B cell (primary cell): ENCODE data around the gene SMPD3. TPM values are rescaled to one million over a fixed set of nuclear protein-coding genes. Genes with fewer than 3 reads are reported as not detected.

Experiments used
- ATAC-seq: fragments of 200-7000 bp; cut with Tn5 transposase; one replicate; pipeline ENCODE4 v1.10.0; 2021; ENCODE audit warnings: low read depth, mild to moderate bottlenecking, moderate number of reproducible peaks, moderate library complexity
- CTCF ChIA-PET: fragments of 350-600 bp; sonication (Branson Sonifier 250); formaldehyde crosslinking; loops from one replicate; lab custom pipeline; 2021; ENCODE audit warnings: antibody characterized with exemption, inconsistent platforms; lab: Charles Lee
- POLR2A ChIA-PET: fragments of 350-600 bp; sonication (Branson Sonifier 250); formaldehyde crosslinking; loops from one replicate; lab custom pipeline; 2021; ENCODE audit warnings: antibody characterized with exemption; lab: Charles Lee
- DNase-seq: peaks from one replicate; pipeline ENCODE4 v3.0.0; 2013
- H2AFZ ChIP-seq: 2 replicates; pipeline ENCODE4 v1.6.1; 2012; ENCODE audit warnings: mild to moderate bottlenecking, low read depth, low read length; ENCODE audit not compliant: insufficient read depth, poor library complexity, severe bottlenecking
- H3K27ac ChIP-seq, 2 donors: 1 replicate in 1 of 2; 2 replicates in 1 of 2; pipeline ENCODE4 v1.5.1; 2012 to 2013; ENCODE audit warnings: low read length in 2 of 2, mild to moderate bottlenecking in 2 of 2, moderate library complexity in 1 of 2
- H3K27me3 ChIP-seq, 4 experiments: fragments of 200-600 bp in 1 of 4; sonication (generic) in 1 of 4; replicated peaks in 1 of 4; 1 replicate in 2 of 4; 2 replicates in 2 of 4; pipeline versions ENCODE4 v1.6.1 to v1.7.0; 2013 to 2016; ENCODE audit warnings: low read length in 3 of 4, mild to moderate bottlenecking in 2 of 4, mixed read lengths in 1 of 4, moderate library complexity in 1 of 4; ENCODE audit not compliant: insufficient read depth in 4 of 4, control insufficient read depth in 3 of 4; ENCODE audit errors: control extremely low read depth in 1 of 4
- H3K36me3 ChIP-seq, 2 experiments: replicated peaks in 1 of 2; 1 replicate in 1 of 2; 2 replicates in 1 of 2; pipeline versions ENCODE4 v1.6.1 to v1.7.1; 2013; ENCODE audit warnings: low read length in 1 of 2; ENCODE audit not compliant: insufficient read depth in 2 of 2, control insufficient read depth in 1 of 2; ENCODE audit errors: control extremely low read depth in 1 of 2, extremely low read depth in 1 of 2
- H3K4me1 ChIP-seq, 2 donors: fragments of 200-600 bp in 1 of 2; sonication (generic) in 1 of 2; 1 replicate in 1 of 2; 2 replicates in 1 of 2; pipeline versions ENCODE4 v1.5.1 to v1.6.1; 2013 to 2017; ENCODE audit warnings: low read length in 2 of 2; ENCODE audit not compliant: control insufficient read depth in 2 of 2, insufficient read depth in 2 of 2
- H3K4me2 ChIP-seq: replicated peaks from 2 replicates; pipeline ENCODE3; 2012; ENCODE audit warnings: mild to moderate bottlenecking, low read depth, low read length; ENCODE audit not compliant: poor library complexity, severe bottlenecking
- H3K4me3 ChIP-seq, 5 experiments: fragments of 200-600 bp in 1 of 5; sonication (generic) in 1 of 5; 1 replicate in 3 of 5; 2 replicates in 2 of 5; pipeline versions ENCODE4 v1.5.1 to v1.7.0; 2011 to 2016; ENCODE audit warnings: low read length in 4 of 5, mild to moderate bottlenecking in 4 of 5, low read depth in 2 of 5, control low read depth in 1 of 5, moderate library complexity in 1 of 5; ENCODE audit not compliant: insufficient read depth in 1 of 5; ENCODE audit errors: control extremely low read depth in 1 of 5, extremely low read depth in 1 of 5
- H3K79me2 ChIP-seq: fragments of 200-600 bp; sonication (generic); one replicate; pipeline ENCODE4 v1.6.0; 2016; ENCODE audit warnings: low read length; ENCODE audit not compliant: control insufficient read depth, insufficient read depth
- H3K9ac ChIP-seq: fragments of 200-600 bp; sonication (generic); 2 replicates; pipeline ENCODE4 v1.6.1; 2017; ENCODE audit warnings: mild to moderate bottlenecking, low read length, moderate library complexity
- H3K9me3 ChIP-seq, 3 donors: one replicate each; pipeline versions ENCODE4 v1.6.1 to v1.7.1; 2013; ENCODE audit warnings: low read length in 2 of 3; ENCODE audit not compliant: control insufficient read depth in 2 of 3, insufficient read depth in 1 of 3; ENCODE audit errors: control extremely low read depth in 1 of 3
- H4K20me1 ChIP-seq: 2 replicates; pipeline ENCODE4 v1.6.0; 2012; ENCODE audit warnings: mild to moderate bottlenecking, low read length; ENCODE audit not compliant: insufficient read depth, control insufficient read depth, poor library complexity, severe bottlenecking
- H3K27ac Mint-ChIP-seq: one replicate; pipeline ENCODE4 v1.8.0; 2021; ENCODE audit warnings: mixed read lengths
- H3K27me3 Mint-ChIP-seq: one replicate; pipeline ENCODE4 v1.8.0; 2021; ENCODE audit warnings: mixed read lengths
- H3K4me1 Mint-ChIP-seq: one replicate; pipeline ENCODE4 v1.8.0; 2021; ENCODE audit warnings: mixed read lengths
- H3K4me3 Mint-ChIP-seq: one replicate; pipeline ENCODE4 v1.8.0; 2021; ENCODE audit warnings: mixed read lengths
- H3K9me3 Mint-ChIP-seq: one replicate; pipeline ENCODE4 v1.8.0; 2022; ENCODE audit warnings: mixed read lengths; ENCODE audit not compliant: insufficient read depth
- CTCF ChIP-seq: fragments of 200-600 bp; IDR thresholded peaks from one replicate; pipeline ENCODE4 v1.8.0; 2022; ENCODE audit warnings: antibody characterized with exemption, mild to moderate bottlenecking
- EZH2 ChIP-seq: IDR thresholded peaks from 2 replicates; pipeline ENCODE4 v1.6.1; 2012; ENCODE audit warnings: borderline replicate concordance, low read depth, mild to moderate bottlenecking, moderate library complexity, low read length; ENCODE audit not compliant: insufficient read depth, poor library complexity, severe bottlenecking
- WGBS: methylation state at CpG from one replicate; pipeline ENCODE4 v1.1.5; 2013; ENCODE audit warnings: missing lambda C conversion rate; ENCODE audit not compliant: insufficient coverage; 5-methylcytosine and 5-hydroxymethylcytosine counted together
- intact Hi-C: fragments of 100-400 bp; cut with micrococcal nuclease; formaldehyde crosslinking; loops from one replicate; pipeline ENCODE4 v1.10.0; 2022
- polyA plus RNA-seq: library from polyadenylated mRNA; depleted of rRNA; stranded (reverse); fragments of >200 nt; gene quantifications from 2 replicates; pipeline ENCODE4 v1.2.3, GENCODE V29; 2012
- total RNA-seq, 2 donors: library from RNA; stranded (reverse); fragments of 120-200 nt in 1 of 2; gene quantifications; 1 replicate in 1 of 2; 2 replicates in 1 of 2; pipeline versions ENCODE4 v1.2.3 to v1.2.4, GENCODE V29; 2013 to 2022

The SMPD3 gene
- total and polyA plus RNA-seq, 2 donors (not counting 1 experiment from before 2014, with no cell fraction given) = 1.2 to 2.8 TPM

GRCh38 chr16:68360956-68361355 lies 87.4 kb downstream of the SMPD3 start:
- Histone ChIP-seq H3K9me3 (peaks cover 0 to 3% (median 0%) of the 10 kb centered on the region in 3 donors), H3K9ac (no peak overlapping the region), H3K4me3 (no peak overlapping the region), H3K79me2 (no peaks in the 10 kb centered on the region), H2AFZ (no peak overlapping the region), H3K27ac (no peak overlapping the region), H3K4me2 (no peak overlapping the region), H3K36me3 (peaks cover 0 to 21% of the 10 kb centered on the region in 2 experiments), H3K4me1 (peaks cover 20 to 26% of the 10 kb centered on the region in 2 donors), H3K27me3 (no peaks in the 10 kb centered on the region), H4K20me1 (no peaks in the 10 kb centered on the region)
- DNase-seq (no peak), ATAC-seq (no peak)
- no peaks in the 10 kb centered on the region for H3K27me3 Mint-ChIP-seq
- peaks cover 24% of the 10 kb centered on the region for H3K4me1 Mint-ChIP-seq
- H3K4me3 Mint-ChIP-seq = no peak overlapping the region
- TF ChIP-seq CTCF (no peak), EZH2 (no peak)
- H3K27ac Mint-ChIP-seq = no peak overlapping the region
- no peaks in the 10 kb centered on the region for H3K9me3 Mint-ChIP-seq
- WGBS = 90% methylated on average over 14 of the region's 14 CpGs
- intact Hi-C loops = no loop called here
- POLR2A ChIA-PET = no interaction called here
- CTCF ChIA-PET = interaction anchor here (1.4 kb wide), 1 partner anchor 150 kb away, joined by 4 read pairs; no protein-coding TSS in a partner anchor

- Histone ChIP-seq H3K27me3 (no peaks in the 10 kb centered on the region), H3K4me2 (no peak overlapping the region), H2AFZ (no peak overlapping the region), H3K27ac (no peak overlapping the region), H3K4me3 (no peak overlapping the region), H3K36me3 (peaks cover 0 to 25% of the 10 kb centered on the region in 2 experiments), H3K9ac (no peak overlapping the region), H3K79me2 (no peaks in the 10 kb centered on the region), H3K9me3 (peaks cover 0 to 3% (median 0%) of the 10 kb centered on the region in 3 donors), H4K20me1 (peaks cover 3% of the 10 kb centered on the region), H3K4me1 (peaks cover 24 to 28% of the 10 kb centered on the region in 2 donors)
- DNase-seq (no peak), ATAC-seq (no peak)
- WGBS = 92% methylated on average over 18 of the region's 18 CpGs
- no peaks in the 10 kb centered on the region for H3K27me3 Mint-ChIP-seq
- intact Hi-C loops = no loop called here
- H3K9me3 Mint-ChIP-seq = no peaks in the 10 kb centered on the region
- no peak for TF ChIP-seq CTCF
- no peak for TF ChIP-seq EZH2
- CTCF ChIA-PET = interaction anchor here (1.4 kb wide), 1 partner anchor 150 kb away, joined by 4 read pairs; no protein-coding TSS in a partner anchor
- no peak overlapping the region for H3K27ac Mint-ChIP-seq
- H3K4me1 Mint-ChIP-seq = peaks cover 24% of the 10 kb centered on the region
- POLR2A ChIA-PET = no interaction called here
- no peak overlapping the region for H3K4me3 Mint-ChIP-seq
Observed at GRCh38 chr16:68360547-68360946, 87.8 kb downstream of the SMPD3 start.
